ENCODE measurements around the gene AKAP13.

The AKAP13 gene

GRCh38 chr15:85757939-85758654 lies 377.7 kb downstream of the AKAP13 start:
- no peak for ATAC-seq
- Mint-ChIP-seq H3K27ac (no peak overlapping the region), H3K27me3 (no peaks in the 10 kb centered on the region), H3K9me3 (no peaks in the 10 kb centered on the region), H3K36me3 (no peaks in the 10 kb centered on the region), H3K4me3 (no peak overlapping the region), H3K4me1 (no peaks in the 10 kb centered on the region)

GRCh38 chr15:85758655-85758978 lies 378.2 kb downstream of the AKAP13 start:
- H3K36me3 Mint-ChIP-seq = no peaks in the 10 kb centered on the region
- H3K27me3 Mint-ChIP-seq = no peaks in the 10 kb centered on the region
- no peak for ATAC-seq
- H3K4me3 Mint-ChIP-seq = no peak overlapping the region
- H3K27ac Mint-ChIP-seq = no peak overlapping the region
- H3K4me1 Mint-ChIP-seq = no peaks in the 10 kb centered on the region
- H3K9me3 Mint-ChIP-seq = no peaks in the 10 kb centered on the region

GRCh38 chr15:85759376-85759775 lies 379.0 kb downstream of the AKAP13 start:
- H3K9me3 Mint-ChIP-seq = no peaks in the 10 kb centered on the region
- no peak for ATAC-seq
- no peak overlapping the region for H3K27ac Mint-ChIP-seq
- no peaks in the 10 kb centered on the region for H3K27me3 Mint-ChIP-seq
- H3K4me1 Mint-ChIP-seq = peaks cover 4% of the 10 kb centered on the region
- H3K36me3 Mint-ChIP-seq = no peaks in the 10 kb centered on the region
- H3K4me3 Mint-ChIP-seq = no peak overlapping the region

GRCh38 chr15:85760049-85760448 lies 379.6 kb downstream of the AKAP13 start:
- no peak for ATAC-seq
- Mint-ChIP-seq H3K27ac (no peak overlapping the region), H3K4me3 (no peak overlapping the region), H3K9me3 (no peaks in the 10 kb centered on the region), H3K27me3 (no peaks in the 10 kb centered on the region), H3K36me3 (no peaks in the 10 kb centered on the region), H3K4me1 (peaks cover 10% of the 10 kb centered on the region)

- H3K4me1 Mint-ChIP-seq = peaks cover 10% of the 10 kb centered on the region
- no peaks in the 10 kb centered on the region for H3K36me3 Mint-ChIP-seq
- no peak overlapping the region for H3K27ac Mint-ChIP-seq
- no peak for ATAC-seq
- H3K4me3 Mint-ChIP-seq = no peak overlapping the region
- no peaks in the 10 kb centered on the region for H3K9me3 Mint-ChIP-seq
- H3K27me3 Mint-ChIP-seq = no peaks in the 10 kb centered on the region
Observed at GRCh38 chr15:85760531-85761371, 380.3 kb downstream of the AKAP13 start.

GRCh38 chr15:85761635-85762034 lies 381.2 kb downstream of the AKAP13 start:
- no peak overlapping the region for H3K27ac Mint-ChIP-seq
- ATAC-seq = no peak

GRCh38 chr15:85762039-85762755 lies 381.8 kb downstream of the AKAP13 start:
- Mint-ChIP-seq H3K4me1 (peaks cover 10% of the 10 kb centered on the region), H3K9me3 (no peaks in the 10 kb centered on the region), H3K4me3 (no peak overlapping the region), H3K27ac (no peak overlapping the region), H3K36me3 (no peaks in the 10 kb centered on the region), H3K27me3 (no peaks in the 10 kb centered on the region)
- ATAC-seq = no peak

More at GRCh38 chr15:85761635-85762034, 381.2 kb downstream of the AKAP13 start:
- H3K4me3 Mint-ChIP-seq = no peak overlapping the region
- H3K27me3 Mint-ChIP-seq = no peaks in the 10 kb centered on the region
- peaks cover 10% of the 10 kb centered on the region for H3K4me1 Mint-ChIP-seq
- H3K36me3 Mint-ChIP-seq = no peaks in the 10 kb centered on the region
- no peaks in the 10 kb centered on the region for H3K9me3 Mint-ChIP-seq

GRCh38 chr15:85762756-85763127 lies 382.3 kb downstream of the AKAP13 start:
- H3K4me1 Mint-ChIP-seq = peaks cover 10% of the 10 kb centered on the region
- no peak overlapping the region for H3K4me3 Mint-ChIP-seq
- no peaks in the 10 kb centered on the region for H3K27me3 Mint-ChIP-seq
- ATAC-seq = no peak
- no peaks in the 10 kb centered on the region for H3K9me3 Mint-ChIP-seq
- no peak overlapping the region for H3K27ac Mint-ChIP-seq
- no peaks in the 10 kb centered on the region for H3K36me3 Mint-ChIP-seq

- H3K27ac Mint-ChIP-seq = no peak overlapping the region
- no peaks in the 10 kb centered on the region for H3K9me3 Mint-ChIP-seq
- peaks cover 10% of the 10 kb centered on the region for H3K4me1 Mint-ChIP-seq
- H3K4me3 Mint-ChIP-seq = no peak overlapping the region
- no peak for ATAC-seq
- H3K36me3 Mint-ChIP-seq = peaks cover 1% of the 10 kb centered on the region
- no peaks in the 10 kb centered on the region for H3K27me3 Mint-ChIP-seq
Observed at GRCh38 chr15:85763157-85763556, 382.8 kb downstream of the AKAP13 start.

GRCh38 chr15:85763673-85764633 lies 383.6 kb downstream of the AKAP13 start:
- H3K27me3 Mint-ChIP-seq = no peaks in the 10 kb centered on the region
- H3K9me3 Mint-ChIP-seq = no peaks in the 10 kb centered on the region
- no peak overlapping the region for H3K4me3 Mint-ChIP-seq
- peaks cover 8% of the 10 kb centered on the region for H3K36me3 Mint-ChIP-seq
- peaks cover 10% of the 10 kb centered on the region for H3K4me1 Mint-ChIP-seq
- no peak overlapping the region for H3K27ac Mint-ChIP-seq
- ATAC-seq = no peak

GRCh38 chr15:85764649-85765277 lies 384.4 kb downstream of the AKAP13 start:
- H3K9me3 Mint-ChIP-seq = no peaks in the 10 kb centered on the region
- no peak overlapping the region for H3K27ac Mint-ChIP-seq
- H3K36me3 Mint-ChIP-seq = peaks cover 8% of the 10 kb centered on the region
- ATAC-seq = no peak
- no peak overlapping the region for H3K4me3 Mint-ChIP-seq
- peaks cover 10% of the 10 kb centered on the region for H3K4me1 Mint-ChIP-seq
- no peaks in the 10 kb centered on the region for H3K27me3 Mint-ChIP-seq

GRCh38 chr15:85766001-85766831 lies 385.8 kb downstream of the AKAP13 start:
- no peak overlapping the region for H3K4me3 Mint-ChIP-seq
- H3K27ac Mint-ChIP-seq = no peak overlapping the region
- no peaks in the 10 kb centered on the region for H3K27me3 Mint-ChIP-seq
- H3K36me3 Mint-ChIP-seq = peaks cover 8% of the 10 kb centered on the region
- H3K4me1 Mint-ChIP-seq = peaks cover 10% of the 10 kb centered on the region
- H3K9me3 Mint-ChIP-seq = no peaks in the 10 kb centered on the region
- ATAC-seq = no peak

GRCh38 chr15:85767785-85768529 lies 387.6 kb downstream of the AKAP13 start:
- no peak overlapping the region for H3K4me3 Mint-ChIP-seq
- H3K36me3 Mint-ChIP-seq = peaks cover 8% of the 10 kb centered on the region
- no peaks in the 10 kb centered on the region for H3K27me3 Mint-ChIP-seq
- no peak for ATAC-seq
- H3K4me1 Mint-ChIP-seq = peaks cover 10% of the 10 kb centered on the region
- no peak overlapping the region for H3K27ac Mint-ChIP-seq
- no peaks in the 10 kb centered on the region for H3K9me3 Mint-ChIP-seq

Measured in stimulated activated memory B cell treated with anti-CD40 and anti-IgM and Interleukin-4, amounts not matched to agents 10 μg/mL and 1 μg/mL and 100 μg/mL, for 72 hours (primary cell).